Measurements from ENCODE around the gene UBE2O. TPM values are rescaled to one million over a fixed set of nuclear protein-coding genes. Genes with fewer than 3 reads are reported as not detected.

Gene UBE2O
- total and polyA plus RNA-seq, 2 donors (not counting 3 experiments of a cell fraction or from before 2014, with no cell fraction given) = 13.9 to 34.1 TPM

- H3K9ac ChIP-seq (replicated peaks; ENCODE audit: extremely low read depth, insufficient read depth, low read length) = no peak overlapping the region
- no peaks in the 10 kb centered on the region for H3K79me2 ChIP-seq (ENCODE audit: control insufficient read depth, insufficient read depth, low read length)
- H3K27ac ChIP-seq (ENCODE audit: insufficient read depth, low read depth, low read length) = no peak overlapping the region
- no peak for DNase-seq (ENCODE audit: low read depth, low spot score)
- dilution Hi-C loops (cut with MboI; ENCODE audit: extremely low pct_ligation_motif_present, low sequenced_read_pairs) (no loop called here), intact Hi-C loops (cut with micrococcal nuclease) (loop anchor here (1.0 to 2.0 kb wide), 3 partner anchors 35 to 58 kb away; partner anchors contain the start of gene RHBDF2)
- no peak for FAIRE-seq
- no peaks in the 10 kb centered on the region for H3K9me3 ChIP-seq (replicated peaks; ENCODE audit: control insufficient read depth, insufficient read depth, low read length)
- TF ChIP-seq FOS (IDR thresholded peaks at IDR 0.05; ENCODE audit: borderline replicate concordance, insufficient read depth, low read length) (no peak), POLR2A (IDR thresholded peaks at IDR 0.05; ENCODE audit: low read depth, low read length) (no peak), GATA2 (IDR thresholded peaks at IDR 0.05; ENCODE audit: insufficient read depth, insufficient read length, low read depth, low read length) (no peak), JUN (IDR thresholded peaks at IDR 0.05; ENCODE audit: borderline replicate concordance, insufficient read depth, insufficient read length, low read depth) (no peak), MYC (IDR thresholded peaks at IDR 0.05; ENCODE audit: low read depth, low read length) (no peak), MAX (IDR thresholded peaks at IDR 0.05; ENCODE audit: insufficient read depth, insufficient read length) (no peak), POLR2AphosphoS5 (IDR thresholded peaks at IDR 0.05; ENCODE audit: insufficient read depth, low read depth, low read length) (no peak), CTCF (IDR thresholded peaks at IDR 0.05; ENCODE audit: extremely low read depth in 1 of 2, insufficient read depth in 1 of 2, low read depth in 1 of 2, low read length in 2 of 2) (no peak), EZH2 (IDR thresholded peaks at IDR 0.05; ENCODE audit: borderline replicate concordance, low read depth, low read length, severe bottlenecking) (no peak)
- peaks cover 0 to 2% of the 10 kb centered on the region in 2 experiments for H3K36me3 ChIP-seq (ENCODE audit: control insufficient read depth in 2 of 2, extremely low read depth in 1 of 2, insufficient read depth in 2 of 2, low read length in 2 of 2)
- no peaks in the 10 kb centered on the region for H3K9me1 ChIP-seq (replicated peaks; ENCODE audit: control insufficient read depth, extremely low read depth, insufficient read depth, low read length)
- H3K4me3 ChIP-seq (replicated peaks in 1 of 3; ENCODE audit: insufficient read depth in 1 of 3, low read depth in 1 of 3, low read length in 3 of 3) = no peak overlapping the region
- ChIA-PET POLR2A (interaction anchor here (0.5 kb wide), 1 partner anchor 32 kb away, joined by 5 read pairs; no protein-coding TSS in a partner anchor), CTCF (interaction anchor here (0.8 to 3.4 kb wide), 14 partner anchors 9 to 215 kb away, joined by 3 to 110 read pairs (median 6); no protein-coding TSS in a partner anchor)
- H3K4me1 ChIP-seq (ENCODE audit: control insufficient read depth, extremely low read depth, insufficient read depth, low read length) = no peaks in the 10 kb centered on the region
- BruUV-seq (replicated peaks) = no TSS peak
- no peak overlapping the region for H2AFZ ChIP-seq (ENCODE audit: low read depth, low read length)
- no peaks in the 10 kb centered on the region for H3K27me3 ChIP-seq (ENCODE audit: control insufficient read depth in 2 of 2, insufficient read depth in 2 of 2, low read length in 2 of 2)
- H3K4me2 ChIP-seq (ENCODE audit: insufficient read depth, low read length) = no peak overlapping the region
- no peaks in the 10 kb centered on the region for H4K20me1 ChIP-seq (replicated peaks; ENCODE audit: control insufficient read depth, extremely low read depth, insufficient read depth, low read length)
Observed at GRCh38 chr17:76466775-76467130, 13.8 kb upstream of the UBE2O start.
